ENCODE data around the gene STAG2.
A peak's percentile ranks its signal among the peaks of the same experiment; 100 is the strongest.
"Not testable (repeated sequence)": the region's sequence is repeated elsewhere in the genome, so short reads cannot be mapped to it uniquely, and the experiment has no call there.

The STAG2 gene

DNA sequence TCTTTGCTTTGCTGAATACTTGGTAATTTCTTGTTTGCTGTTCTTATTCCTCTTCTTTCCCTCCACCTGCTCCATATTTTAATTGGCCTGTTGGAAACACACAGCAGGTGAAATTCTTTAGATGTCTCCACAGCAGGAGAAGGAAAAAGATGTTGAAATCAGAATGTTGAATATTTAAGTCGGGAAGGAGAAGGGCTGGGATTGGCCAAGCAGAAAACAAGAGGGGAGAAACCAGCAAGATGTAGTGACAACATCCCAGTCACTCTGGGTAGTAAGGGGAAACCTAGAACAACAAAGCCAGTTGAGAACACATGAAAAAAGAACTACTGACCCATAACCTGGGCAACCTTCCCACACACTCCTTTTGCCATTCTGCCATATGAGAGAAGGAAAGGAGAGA lies 37.3 kb upstream of the STAG2 start:
- Mint-ChIP-seq H3K27me3 (ENCODE audit: low read depth) (no peaks in the 10 kb centered on the region), H3K36me3 (ENCODE audit: low read depth) (no peaks in the 10 kb centered on the region), H3K4me3 (no peak overlapping the region), H3K27ac (peak overlapping the region in 1 of 3 experiments; percentile 13), H3K4me1 (no peaks in the 10 kb centered on the region), H3K9me3 (peaks cover 13% of the 10 kb centered on the region)
- TF ChIP-seq, protein P1, sequence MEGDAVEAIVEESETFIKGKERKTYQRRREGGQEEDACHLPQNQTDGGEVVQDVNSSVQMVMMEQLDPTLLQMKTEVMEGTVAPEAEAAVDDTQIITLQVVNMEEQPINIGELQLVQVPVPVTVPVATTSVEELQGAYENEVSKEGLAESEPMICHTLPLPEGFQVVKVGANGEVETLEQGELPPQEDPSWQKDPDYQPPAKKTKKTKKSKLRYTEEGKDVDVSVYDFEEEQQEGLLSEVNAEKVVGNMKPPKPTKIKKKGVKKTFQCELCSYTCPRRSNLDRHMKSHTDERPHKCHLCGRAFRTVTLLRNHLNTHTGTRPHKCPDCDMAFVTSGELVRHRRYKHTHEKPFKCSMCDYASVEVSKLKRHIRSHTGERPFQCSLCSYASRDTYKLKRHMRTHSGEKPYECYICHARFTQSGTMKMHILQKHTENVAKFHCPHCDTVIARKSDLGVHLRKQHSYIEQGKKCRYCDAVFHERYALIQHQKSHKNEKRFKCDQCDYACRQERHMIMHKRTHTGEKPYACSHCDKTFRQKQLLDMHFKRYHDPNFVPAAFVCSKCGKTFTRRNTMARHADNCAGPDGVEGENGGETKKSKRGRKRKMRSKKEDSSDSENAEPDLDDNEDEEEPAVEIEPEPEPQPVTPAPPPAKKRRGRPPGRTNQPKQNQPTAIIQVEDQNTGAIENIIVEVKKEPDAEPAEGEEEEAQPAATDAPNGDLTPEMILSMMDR (IDR thresholded peaks at IDR 0.05; ENCODE audit: unreplicated experiment in 3 of 3) = no peak

DNA sequence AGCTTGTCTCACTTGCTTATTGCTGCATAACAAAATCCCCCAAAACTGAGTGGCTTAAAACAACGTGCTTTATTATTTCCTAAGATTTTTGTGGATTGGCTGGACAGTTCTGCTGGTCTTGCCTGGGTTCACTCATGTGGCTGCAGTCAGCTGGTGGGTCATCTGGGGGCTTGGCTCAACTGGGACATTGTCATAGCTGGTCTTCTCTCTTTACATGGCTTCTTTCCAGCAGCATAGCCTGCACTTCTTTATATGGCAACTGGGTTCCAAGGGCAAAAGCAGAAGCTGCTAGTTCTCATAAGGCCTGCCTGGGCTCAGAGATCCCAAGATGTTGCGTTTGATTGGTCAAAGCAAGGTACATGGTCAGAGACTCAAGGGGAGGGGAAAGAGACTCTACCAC lies 33.7 kb upstream of the STAG2 start:
- Mint-ChIP-seq H3K9me3 (peaks cover 22% of the 10 kb centered on the region), H3K27ac (no peak overlapping the region), H3K4me1 (no peaks in the 10 kb centered on the region), H3K4me3 (no peak overlapping the region), H3K27me3 (ENCODE audit: low read depth) (no peaks in the 10 kb centered on the region), H3K36me3 (ENCODE audit: low read depth) (peaks cover 4% of the 10 kb centered on the region)
- TF ChIP-seq, protein P1 (IDR thresholded peaks at IDR 0.05; ENCODE audit: unreplicated experiment in 3 of 3) = no peak

DNA sequence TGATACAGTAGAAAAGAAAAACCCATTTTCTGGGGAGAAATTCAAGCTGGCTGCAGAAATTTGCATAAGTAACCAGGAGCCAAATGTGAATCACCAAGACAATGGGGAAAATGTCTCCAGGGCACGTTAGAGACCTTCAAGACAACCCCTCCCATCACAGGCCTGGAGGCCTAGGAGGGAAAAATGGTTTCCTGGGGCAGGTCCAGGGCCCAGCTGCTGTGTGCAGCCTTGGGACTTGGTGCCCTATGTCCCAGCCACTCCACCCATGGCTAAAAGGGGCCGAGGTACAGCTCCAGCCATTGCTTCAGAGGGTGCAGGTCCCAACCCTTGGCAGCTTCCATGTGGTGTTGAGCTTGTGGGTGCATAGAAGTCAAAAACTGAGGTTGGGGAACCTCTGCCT lies 29.5 kb upstream of the STAG2 start:
- not testable (repeated sequence) for H3K4me3 Mint-ChIP-seq; H3K27me3 Mint-ChIP-seq (ENCODE audit: low read depth); H3K4me1 Mint-ChIP-seq; H3K27ac Mint-ChIP-seq; H3K36me3 Mint-ChIP-seq (ENCODE audit: low read depth)
- H3K9me3 Mint-ChIP-seq = peaks cover 25% of the 10 kb centered on the region

DNA sequence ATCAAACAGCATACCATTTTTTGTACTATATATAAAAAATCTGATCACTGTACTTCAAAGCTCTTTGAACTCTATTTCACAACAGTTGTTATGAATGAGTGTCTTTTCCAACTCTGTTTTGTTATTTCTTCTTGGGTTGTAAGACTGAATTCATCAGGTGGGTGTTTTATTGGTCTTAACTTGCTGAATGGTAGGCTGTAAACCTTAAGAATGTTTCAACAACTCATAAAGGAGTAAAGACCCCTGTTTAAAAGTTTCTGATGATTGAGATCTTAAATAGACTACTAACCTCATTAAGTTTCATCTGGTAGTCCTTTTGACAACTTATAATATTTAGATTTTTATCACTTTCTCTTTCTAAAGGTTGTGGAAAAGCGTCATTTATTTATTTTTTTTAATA lies 18.4 kb upstream of the STAG2 start:
- H3K4me3 Mint-ChIP-seq = no peak overlapping the region
- TF ChIP-seq, protein P1 (IDR thresholded peaks at IDR 0.05; ENCODE audit: unreplicated experiment in 3 of 3) = no peak
- H3K27me3 Mint-ChIP-seq (ENCODE audit: low read depth) = no peaks in the 10 kb centered on the region
- H3K36me3 Mint-ChIP-seq (ENCODE audit: low read depth) = no peaks in the 10 kb centered on the region
- H3K9me3 Mint-ChIP-seq = peaks cover 7% of the 10 kb centered on the region
- H3K4me1 Mint-ChIP-seq = no peaks in the 10 kb centered on the region
- H3K27ac Mint-ChIP-seq = no peak overlapping the region

DNA sequence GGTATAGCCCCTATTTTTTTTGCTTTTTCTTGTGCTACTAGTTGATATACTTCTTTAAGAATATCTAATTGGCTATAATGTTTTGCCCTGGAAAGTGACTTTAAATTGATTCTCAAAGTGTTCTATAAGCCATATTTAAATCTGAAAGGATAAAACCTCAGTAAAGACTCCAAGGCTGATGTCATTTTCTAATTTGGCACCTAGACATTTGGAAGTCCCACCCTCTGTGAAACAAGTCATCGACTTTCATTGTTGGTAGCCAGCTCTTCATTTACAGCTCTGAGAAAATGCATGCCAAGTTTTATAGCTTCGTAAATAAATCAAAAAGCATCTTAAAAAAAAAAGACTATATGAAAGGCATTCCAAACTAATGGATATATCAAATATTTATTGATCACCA lies 18.0 kb upstream of the STAG2 start:
- H3K4me1 Mint-ChIP-seq = no peaks in the 10 kb centered on the region
- no peak overlapping the region for H3K27ac Mint-ChIP-seq
- no peak overlapping the region for H3K4me3 Mint-ChIP-seq
- no peaks in the 10 kb centered on the region for H3K36me3 Mint-ChIP-seq (ENCODE audit: low read depth)
- H3K9me3 Mint-ChIP-seq = peaks cover 7% of the 10 kb centered on the region
- TF ChIP-seq, protein P1 (IDR thresholded peaks at IDR 0.05; ENCODE audit: unreplicated experiment in 3 of 3) = no peak
- no peaks in the 10 kb centered on the region for H3K27me3 Mint-ChIP-seq (ENCODE audit: low read depth)

DNA sequence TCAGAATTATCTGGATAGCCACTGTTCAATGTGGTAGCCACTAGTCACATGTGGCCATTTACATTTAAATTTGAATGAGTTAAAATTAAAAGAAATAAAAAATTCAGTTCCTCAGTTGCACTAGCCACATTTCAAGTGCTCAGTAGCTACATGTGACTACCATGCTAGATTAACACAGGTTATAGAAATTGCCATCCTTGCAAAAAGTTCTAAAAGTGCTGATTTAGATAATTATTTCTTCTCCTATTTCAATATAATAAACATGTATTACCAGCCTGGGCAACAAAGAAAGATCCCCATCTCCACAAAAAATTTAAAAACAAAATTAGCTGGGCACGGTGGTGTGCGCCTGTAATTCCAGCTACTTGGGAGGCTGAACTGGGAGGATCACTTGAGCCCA lies 11.7 kb upstream of the STAG2 start:
- Mint-ChIP-seq H3K4me1 (no peaks in the 10 kb centered on the region), H3K27ac (no peak overlapping the region), H3K4me3 (no peak overlapping the region), H3K9me3 (peaks cover 7% of the 10 kb centered on the region), H3K36me3 (ENCODE audit: low read depth) (peaks cover 3% of the 10 kb centered on the region), H3K27me3 (ENCODE audit: low read depth) (no peaks in the 10 kb centered on the region)
- TF ChIP-seq, protein P1 (IDR thresholded peaks at IDR 0.05; ENCODE audit: unreplicated experiment in 3 of 3) = no peak

Data from nephron (organoid).